H9 (cell line): ENCODE measurements around the gene CAMK1. TPM values are rescaled to one million over a fixed set of nuclear protein-coding genes. Genes with fewer than 3 reads are reported as not detected.

Experiments used
- DNase-seq: peaks from one replicate; pipeline ENCODE4 v3.0.0-alpha.2; 2017
- H2AFZ ChIP-seq: one replicate; pipeline ENCODE4 v1.6.1; 2013; ENCODE audit warnings: mild to moderate bottlenecking, low read length, control low read depth, moderate library complexity
- H2AK5ac ChIP-seq: 2 replicates; pipeline ENCODE4 v1.6.1; 2013; ENCODE audit warnings: low read length, control low read depth, mixed read lengths; ENCODE audit not compliant: insufficient read length
- H2BK120ac ChIP-seq: one replicate; pipeline ENCODE4 v1.6.1; 2013; ENCODE audit warnings: low read depth, mild to moderate bottlenecking, low read length, control low read depth, inconsistent platforms; ENCODE audit not compliant: poor library complexity, severe bottlenecking
- H2BK12ac ChIP-seq: 2 replicates; pipeline ENCODE4 v1.6.1; 2013; ENCODE audit warnings: low read length, control low read depth, mixed read lengths, low read depth; ENCODE audit not compliant: insufficient read length
- H2BK15ac ChIP-seq: 2 replicates; pipeline ENCODE4 v1.6.1; 2013; ENCODE audit warnings: low read depth, low read length, control low read depth
- H2BK20ac ChIP-seq: one replicate; pipeline ENCODE4 v1.6.1; 2013; ENCODE audit warnings: low read depth, mild to moderate bottlenecking, low read length, control low read depth, inconsistent platforms; ENCODE audit not compliant: poor library complexity, severe bottlenecking
- H2BK5ac ChIP-seq: 2 replicates; pipeline ENCODE4 v1.6.1; 2013; ENCODE audit warnings: low read length, control low read depth, mixed read lengths; ENCODE audit not compliant: insufficient read length
- H3K14ac ChIP-seq: 2 replicates; pipeline ENCODE4 v1.6.1; 2013; ENCODE audit warnings: low read length, control low read depth; ENCODE audit not compliant: insufficient read depth
- H3K18ac ChIP-seq: 2 replicates; pipeline ENCODE4 v1.6.1; 2013; ENCODE audit warnings: low read depth, mild to moderate bottlenecking, mixed read lengths, low read length, control low read depth; ENCODE audit not compliant: insufficient read length
- H3K23ac ChIP-seq: 2 replicates; pipeline ENCODE4 v1.6.1; 2013; ENCODE audit warnings: low read length, control low read depth, mixed read lengths, low read depth; ENCODE audit not compliant: insufficient read length
- H3K23me2 ChIP-seq: 2 replicates; pipeline ENCODE4 v1.6.1; 2013; ENCODE audit warnings: low read depth, mild to moderate bottlenecking, mixed read lengths, low read length, control low read depth; ENCODE audit not compliant: insufficient read length, poor library complexity, severe bottlenecking
- H3K27ac ChIP-seq: 2 replicates; pipeline ENCODE4 v1.5.1; 2013; ENCODE audit warnings: low read length, control low read depth, mixed read lengths, low read depth; ENCODE audit not compliant: insufficient read length
- H3K27me3 ChIP-seq: 2 replicates; pipeline ENCODE4 v1.6.1; 2013; ENCODE audit warnings: low read length, control low read depth, inconsistent platforms; ENCODE audit not compliant: insufficient read depth
- H3K4ac ChIP-seq: 2 replicates; pipeline ENCODE4 v1.6.1; 2013; ENCODE audit warnings: low read depth, mild to moderate bottlenecking, control low read depth, inconsistent platforms, low read length, moderate library complexity
- H3K4me1 ChIP-seq: 2 replicates; pipeline ENCODE4 v1.6.1; 2013; ENCODE audit warnings: low read length, control low read depth, inconsistent platforms; ENCODE audit not compliant: insufficient read depth
- H3K4me2 ChIP-seq: 2 replicates; pipeline ENCODE4 v1.6.1; 2013; ENCODE audit warnings: low read length, control low read depth, mixed read lengths; ENCODE audit not compliant: insufficient read length, insufficient read depth
- H3K56ac ChIP-seq: 2 replicates; pipeline ENCODE4 v1.6.1; 2013; ENCODE audit warnings: low read depth, mild to moderate bottlenecking, mixed read lengths, low read length, control low read depth; ENCODE audit not compliant: insufficient read length
- H3K79me1 ChIP-seq: 2 replicates; pipeline ENCODE4 v1.6.1; 2013; ENCODE audit warnings: low read depth, mild to moderate bottlenecking, moderate library complexity, low read length, control low read depth, inconsistent platforms; ENCODE audit not compliant: insufficient read depth, poor library complexity, severe bottlenecking
- H3K79me2 ChIP-seq: 2 replicates; pipeline ENCODE4 v1.6.1; 2013; ENCODE audit warnings: low read length, control low read depth, inconsistent platforms; ENCODE audit not compliant: insufficient read depth
- H3K9ac ChIP-seq: 2 replicates; pipeline ENCODE4 v1.6.1; 2013; ENCODE audit warnings: low read length, control low read depth, mixed read lengths; ENCODE audit not compliant: insufficient read length; ENCODE audit errors: extremely low read depth
- H3K9me3 ChIP-seq: one replicate; pipeline ENCODE4 v1.6.1; 2013; ENCODE audit warnings: low read depth, low read length, inconsistent platforms; ENCODE audit not compliant: control insufficient read depth
- H3T11ph ChIP-seq: one replicate; pipeline ENCODE4 v1.6.1; 2013; ENCODE audit warnings: mild to moderate bottlenecking, low read length, control low read depth, inconsistent platforms
- H4K20me1 ChIP-seq: one replicate; pipeline ENCODE4 v1.6.1; 2013; ENCODE audit not compliant: control insufficient read depth, insufficient read length, insufficient read depth
- H4K5ac ChIP-seq: 2 replicates; pipeline ENCODE4 v1.6.1; 2013; ENCODE audit warnings: low read depth, mild to moderate bottlenecking, mixed read lengths, low read length, control low read depth; ENCODE audit not compliant: insufficient read length
- H4K8ac ChIP-seq: replicated peaks from 2 replicates; pipeline ENCODE4 v1.6.1; 2013; ENCODE audit warnings: low read length, control low read depth, mixed read lengths, low read depth; ENCODE audit not compliant: insufficient read length
- H4K91ac ChIP-seq: 2 replicates; pipeline ENCODE4 v1.6.1; 2013; ENCODE audit warnings: low read depth, mild to moderate bottlenecking, moderate library complexity, mixed read lengths, low read length, control low read depth; ENCODE audit not compliant: insufficient read length
- H3K27ac Mint-ChIP-seq, 3 experiments: 2 replicates in 2 of 3; 3 replicates in 1 of 3; pipeline ENCODE4 v1.8.0; 2020 to 2021; ENCODE audit warnings: mixed read lengths in 3 of 3, mild to moderate bottlenecking in 1 of 3, moderate library complexity in 1 of 3
- H3K27me3 Mint-ChIP-seq: 2 replicates; pipeline ENCODE4 v1.8.0; 2021; ENCODE audit warnings: low read depth, mild to moderate bottlenecking, moderate library complexity, mixed read lengths
- H3K36me3 Mint-ChIP-seq, 3 experiments: 2 replicates in 2 of 3; 3 replicates in 1 of 3; pipeline ENCODE4 v1.8.0; 2020 to 2021; ENCODE audit warnings: low read depth in 3 of 3, mixed read lengths in 3 of 3; ENCODE audit not compliant: insufficient read depth in 1 of 3
- H3K4me1 Mint-ChIP-seq, 2 experiments: 2 replicates each; pipeline ENCODE4 v1.8.0; 2020; ENCODE audit warnings: mixed read lengths in 2 of 2
- H3K4me3 Mint-ChIP-seq, 2 experiments: 2 replicates in 1 of 2; 3 replicates in 1 of 2; pipeline ENCODE4 v1.8.0; 2020 to 2021; ENCODE audit warnings: mild to moderate bottlenecking in 2 of 2, mixed read lengths in 2 of 2, moderate library complexity in 1 of 2
- H3K9me3 Mint-ChIP-seq, 2 experiments: 2 replicates in 1 of 2; 3 replicates in 1 of 2; pipeline ENCODE4 v1.8.0; 2020; ENCODE audit warnings: mild to moderate bottlenecking in 2 of 2, mixed read lengths in 2 of 2, moderate library complexity in 1 of 2
- WGBS: extraction: QIAGEN DNeasy Blood & Tissue Kit; methylation state at CpG from one replicate; pipeline ENCODE4 v1.1.7; 2013; ENCODE audit warnings: missing lambda C conversion rate, low lambda C conversion rate, mixed read lengths; ENCODE audit not compliant: insufficient read length; ENCODE audit errors: extremely low coverage; 5-methylcytosine and 5-hydroxymethylcytosine counted together
- total RNA-seq: library from RNA; stranded (reverse); gene quantifications from 2 replicates; pipeline ENCODE4 v1.2.1, GENCODE V29; 2021
- TF ChIP-seq, protein P1 (sequence below): fragments of 200-600 bp; sonication (generic); conservative IDR thresholded peaks from 3 replicates; pipeline ENCODE4 v1.8.0; 2021; ENCODE audit warnings: antibody characterized with exemption, mild to moderate bottlenecking

CAMK1 gene
- total RNA-seq, 1 experiment from 2014 or later, result 9.2 TPM

- no peaks in the 10 kb centered on the region for H3K9me3 Mint-ChIP-seq
- H2BK12ac ChIP-seq, result no peak overlapping the region
- no peak overlapping the region for H2BK20ac ChIP-seq
- peaks cover 6% of the 10 kb centered on the region for H3K23me2 ChIP-seq
- DNase-seq, result no peak
- H2BK5ac ChIP-seq, result no peak overlapping the region
- peak overlapping the region in 1 of 3 experiments; percentile 33; a peak in 2 of 7 replicates for H3K27ac Mint-ChIP-seq
- H3K23ac ChIP-seq, result no peak overlapping the region
- no peak overlapping the region for H3T11ph ChIP-seq
- no CpG with 5 or more reads among the region's 12 CpGs for WGBS
- H3K4me1 Mint-ChIP-seq, result peaks cover 6 to 15% of the 10 kb centered on the region in 2 experiments
- H3K4me3 Mint-ChIP-seq, result no peak overlapping the region
- no peaks in the 10 kb centered on the region for H3K79me1 ChIP-seq
- H3K79me2 ChIP-seq, result peaks cover 5% of the 10 kb centered on the region; the same call in 1 of the 2 replicates
- H3K9ac ChIP-seq, result no peak overlapping the region
- H4K20me1 ChIP-seq, result no peaks in the 10 kb centered on the region
- no peaks in the 10 kb centered on the region for H3K9me3 ChIP-seq
- H2BK15ac ChIP-seq, result no peak overlapping the region
- peaks cover 1% of the 10 kb centered on the region; the same call in 1 of the 2 replicates for H3K27me3 Mint-ChIP-seq
- TF ChIP-seq, protein P1, sequence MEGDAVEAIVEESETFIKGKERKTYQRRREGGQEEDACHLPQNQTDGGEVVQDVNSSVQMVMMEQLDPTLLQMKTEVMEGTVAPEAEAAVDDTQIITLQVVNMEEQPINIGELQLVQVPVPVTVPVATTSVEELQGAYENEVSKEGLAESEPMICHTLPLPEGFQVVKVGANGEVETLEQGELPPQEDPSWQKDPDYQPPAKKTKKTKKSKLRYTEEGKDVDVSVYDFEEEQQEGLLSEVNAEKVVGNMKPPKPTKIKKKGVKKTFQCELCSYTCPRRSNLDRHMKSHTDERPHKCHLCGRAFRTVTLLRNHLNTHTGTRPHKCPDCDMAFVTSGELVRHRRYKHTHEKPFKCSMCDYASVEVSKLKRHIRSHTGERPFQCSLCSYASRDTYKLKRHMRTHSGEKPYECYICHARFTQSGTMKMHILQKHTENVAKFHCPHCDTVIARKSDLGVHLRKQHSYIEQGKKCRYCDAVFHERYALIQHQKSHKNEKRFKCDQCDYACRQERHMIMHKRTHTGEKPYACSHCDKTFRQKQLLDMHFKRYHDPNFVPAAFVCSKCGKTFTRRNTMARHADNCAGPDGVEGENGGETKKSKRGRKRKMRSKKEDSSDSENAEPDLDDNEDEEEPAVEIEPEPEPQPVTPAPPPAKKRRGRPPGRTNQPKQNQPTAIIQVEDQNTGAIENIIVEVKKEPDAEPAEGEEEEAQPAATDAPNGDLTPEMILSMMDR, result no peak
- H3K4me1 ChIP-seq, result no peaks in the 10 kb centered on the region
- H3K14ac ChIP-seq, result no peak overlapping the region
- no peak overlapping the region for H2AK5ac ChIP-seq
- H3K4me2 ChIP-seq, result no peak overlapping the region
- no peak overlapping the region for H4K91ac ChIP-seq
- H4K5ac ChIP-seq, result no peak overlapping the region
- H3K18ac ChIP-seq, result no peak overlapping the region
- H3K27me3 ChIP-seq, result no peaks in the 10 kb centered on the region; the same call in 1 of the 2 replicates
- no peak overlapping the region for H3K4ac ChIP-seq
- no peak overlapping the region for H3K27ac ChIP-seq
- peaks cover 43 to 70% (median 56%) of the 10 kb centered on the region in 3 experiments; a peak in 6 of 7 replicates for H3K36me3 Mint-ChIP-seq
- H2AFZ ChIP-seq, result no peak overlapping the region
- no peak overlapping the region for H3K56ac ChIP-seq
- H2BK120ac ChIP-seq, result no peak overlapping the region
- no peak overlapping the region for H4K8ac ChIP-seq
Measured at GRCh38 chr3:9797196-9797945, 27.6 kb upstream of the CAMK1 start.
